GM18505 (cell line): ENCODE data around the gene MOCS3.
A peak's percentile ranks its signal among the peaks of the same experiment; 100 is the strongest.

Experiments used
- ATAC-seq: cut with Tn5 transposase; IDR thresholded peaks from one replicate; pipeline ENCODE4 v1.9.1; 2021; ENCODE audit not compliant: unreplicated experiment
- POLR2A ChIP-seq: IDR thresholded peaks from 4 replicates; pipeline ENCODE4 v1.6.1; 2011; ENCODE audit warnings: borderline replicate concordance; ENCODE audit not compliant: insufficient read depth, insufficient read length; ENCODE audit errors: extremely low read depth

The MOCS3 gene

GRCh38 chr20:50924261-50924920 is 34.2 kb upstream of the MOCS3 start:
- TF ChIP-seq POLR2A: no peak
- ATAC-seq: no peak

- no peak for TF ChIP-seq POLR2A
- ATAC-seq: no peak
Observed at GRCh38 chr20:50926530-50926929, 32.1 kb upstream of the MOCS3 start.

- ATAC-seq: no peak
- TF ChIP-seq POLR2A: no peak
Observed at GRCh38 chr20:50928469-50928868, 30.1 kb upstream of the MOCS3 start.

GRCh38 chr20:50929299-50930138 is 29.1 kb upstream of the MOCS3 start:
- ATAC-seq: peak; percentile 43
- TF ChIP-seq POLR2A: peak; percentile 35

- no peak for TF ChIP-seq POLR2A
- ATAC-seq: peak; percentile 3
Observed at GRCh38 chr20:50930139-50930975, 28.3 kb upstream of the MOCS3 start.

- ATAC-seq: peak; percentile 27
- TF ChIP-seq POLR2A: no peak
Observed at GRCh38 chr20:50930976-50931305, 27.7 kb upstream of the MOCS3 start.

- peak; percentile 82 for TF ChIP-seq POLR2A
- peak; percentile 64 for ATAC-seq
Observed at GRCh38 chr20:50931306-50932015, 27.2 kb upstream of the MOCS3 start, which contains the start of gene ADNP. TSS of gene ADNP (minus strand) at chr20:50931437. CDS start at chr20:50903996, 27,441 bp downstream.

- TF ChIP-seq POLR2A: no peak
- no peak for ATAC-seq
Observed at GRCh38 chr20:50932016-50932485, 26.6 kb upstream of the MOCS3 start.

GRCh38 chr20:50932691-50933280 is 25.8 kb upstream of the MOCS3 start:
- no peak for ATAC-seq
- TF ChIP-seq POLR2A: no peak

- no peak for TF ChIP-seq POLR2A
- no peak for ATAC-seq
Observed at GRCh38 chr20:50933589-50933988, 25.0 kb upstream of the MOCS3 start.

GRCh38 chr20:50943069-50943468 is 15.5 kb upstream of the MOCS3 start:
- no peak for ATAC-seq
- TF ChIP-seq POLR2A: no peak

- TF ChIP-seq POLR2A: no peak
- no peak for ATAC-seq
Observed at GRCh38 chr20:50948132-50948785, 10.4 kb upstream of the MOCS3 start.
